Effector memory CD4-positive, alpha-beta T cell (primary cell): Measurements from ENCODE around the gene FOXI1.
"Not testable (repeated sequence)": the region's sequence is repeated elsewhere in the genome, so short reads cannot be mapped to it uniquely, and the experiment has no call there.

Experiments
- DNase-seq, 3 donors: peaks; one replicate each; pipeline ENCODE4 v3.0.0-alpha.2; 2020
- H3K27ac ChIP-seq: 2 replicates; pipeline ENCODE4 v1.7.0; 2013; ENCODE audit warnings: mild to moderate bottlenecking, low read length, moderate library complexity; ENCODE audit not compliant: insufficient read depth, poor library complexity, severe bottlenecking
- H3K27me3 ChIP-seq: replicated peaks from 2 replicates; pipeline ENCODE4 v1.7.0; 2013; ENCODE audit warnings: mild to moderate bottlenecking, low read length; ENCODE audit not compliant: insufficient read depth, control insufficient read depth, poor library complexity, severe bottlenecking
- H3K36me3 ChIP-seq: 2 replicates; pipeline ENCODE4 v1.7.0; 2013; ENCODE audit warnings: mild to moderate bottlenecking, low read length, moderate library complexity; ENCODE audit not compliant: control insufficient read depth, insufficient read depth
- H3K4me1 ChIP-seq: 2 replicates; pipeline ENCODE4 v1.7.0; 2013; ENCODE audit warnings: low read length, mild to moderate bottlenecking; ENCODE audit not compliant: control insufficient read depth, insufficient read depth, poor library complexity, severe bottlenecking
- H3K4me3 ChIP-seq: 2 replicates; pipeline ENCODE4 v1.7.0; 2013; ENCODE audit warnings: low read length, low read depth, mild to moderate bottlenecking; ENCODE audit not compliant: insufficient read depth, poor library complexity, severe bottlenecking
- H3K9me3 ChIP-seq: 2 replicates; pipeline ENCODE4 v1.7.0; 2013; ENCODE audit warnings: mild to moderate bottlenecking, low read length, moderate library complexity; ENCODE audit not compliant: control insufficient read depth

Gene FOXI1

DNA sequence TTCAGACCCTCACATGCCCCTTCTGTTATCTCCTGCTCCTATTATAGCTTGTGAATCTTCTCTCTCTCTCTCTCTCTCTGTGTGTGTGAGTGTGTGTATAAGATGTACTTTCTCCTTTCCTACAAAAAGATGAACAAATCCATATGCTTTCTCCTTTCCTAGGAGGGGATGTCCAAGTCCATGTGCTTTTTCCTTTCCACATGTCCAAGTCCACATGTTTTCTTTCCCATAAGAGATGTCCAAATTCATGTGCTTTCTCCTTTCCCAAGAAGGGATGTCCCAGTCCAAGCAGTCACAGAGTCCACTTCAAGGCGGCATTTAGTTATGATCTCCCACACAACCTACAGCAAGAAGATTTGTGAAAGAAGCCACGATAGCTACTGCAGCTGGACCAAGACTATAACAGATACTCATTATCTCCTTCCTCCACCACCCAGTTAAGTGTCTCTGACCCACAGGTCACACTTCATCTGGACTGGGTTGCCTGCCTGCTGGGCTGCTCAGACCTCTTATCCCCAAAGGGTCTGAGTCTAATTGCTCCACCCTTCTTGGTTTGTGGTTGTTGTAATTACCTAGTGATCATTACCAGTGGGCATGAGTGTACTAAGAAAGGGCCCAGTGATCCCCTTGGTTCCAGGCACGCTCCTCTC is 18.4 kb upstream of the FOXI1 start:
- DNase-seq = no peak
- Histone ChIP-seq H3K36me3 (peaks cover 24% of the 10 kb centered on the region), H3K9me3 (no peaks in the 10 kb centered on the region), H3K4me1 (no peaks in the 10 kb centered on the region), H3K27ac (no peak overlapping the region), H3K27me3 (no peaks in the 10 kb centered on the region), H3K4me3 (no peak overlapping the region)

DNA sequence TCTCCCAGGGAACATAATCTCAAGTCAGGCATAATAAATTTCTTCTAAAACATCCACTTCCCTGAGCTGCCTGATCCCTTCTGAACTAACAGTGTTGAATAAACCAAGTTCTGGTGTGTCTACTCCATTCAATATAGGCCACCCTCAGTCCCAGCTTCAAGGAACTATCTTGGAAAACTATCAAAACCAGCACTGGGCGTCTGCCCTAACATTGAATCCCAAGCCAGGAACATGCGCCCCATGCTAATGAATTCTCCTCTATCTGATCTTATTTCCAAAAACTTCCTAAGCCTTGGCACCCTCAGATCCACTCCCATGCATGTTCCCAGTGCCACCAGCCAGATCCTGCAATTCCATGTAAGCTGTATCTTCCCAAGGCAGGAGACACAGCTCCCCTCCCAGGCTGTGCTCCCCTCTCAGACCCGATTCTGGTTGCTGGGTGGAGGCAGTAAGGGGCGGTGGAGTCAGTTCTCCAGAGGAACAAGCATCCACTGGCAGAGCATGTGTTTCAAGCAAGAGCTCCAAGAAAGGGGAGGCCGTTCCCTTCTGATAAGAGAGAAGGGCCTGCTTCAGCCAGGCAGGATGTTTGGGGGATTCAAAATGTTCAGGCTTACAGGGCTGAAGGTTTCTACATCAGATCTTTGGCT is 13.1 kb upstream of the FOXI1 start:
- no peak for DNase-seq
- Histone ChIP-seq H3K27ac (no peak overlapping the region), H3K4me3 (no peak overlapping the region), H3K36me3 (no peaks in the 10 kb centered on the region), H3K27me3 (no peaks in the 10 kb centered on the region), H3K4me1 (no peaks in the 10 kb centered on the region), H3K9me3 (no peaks in the 10 kb centered on the region)

DNA sequence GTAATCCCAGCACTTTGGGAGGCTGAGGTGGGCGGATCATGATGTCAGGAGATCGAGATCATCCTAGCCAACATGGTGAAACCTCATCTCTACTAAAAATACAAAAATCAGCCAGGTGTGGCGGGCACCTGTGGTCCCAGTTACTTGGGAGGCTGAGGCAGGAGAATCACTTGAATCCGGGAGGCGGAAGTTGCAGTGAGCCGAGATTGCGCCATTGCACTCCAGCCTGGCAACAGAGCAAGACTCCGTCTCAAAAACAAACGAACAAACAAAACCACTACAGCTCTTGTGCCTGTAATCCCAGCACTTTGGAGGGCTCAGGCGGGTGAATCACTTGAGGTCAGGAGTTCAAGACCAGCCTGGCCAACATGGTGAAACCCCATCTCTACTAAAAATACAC is 11.4 kb upstream of the FOXI1 start:
- DNase-seq = not testable (repeated sequence)

DNA sequence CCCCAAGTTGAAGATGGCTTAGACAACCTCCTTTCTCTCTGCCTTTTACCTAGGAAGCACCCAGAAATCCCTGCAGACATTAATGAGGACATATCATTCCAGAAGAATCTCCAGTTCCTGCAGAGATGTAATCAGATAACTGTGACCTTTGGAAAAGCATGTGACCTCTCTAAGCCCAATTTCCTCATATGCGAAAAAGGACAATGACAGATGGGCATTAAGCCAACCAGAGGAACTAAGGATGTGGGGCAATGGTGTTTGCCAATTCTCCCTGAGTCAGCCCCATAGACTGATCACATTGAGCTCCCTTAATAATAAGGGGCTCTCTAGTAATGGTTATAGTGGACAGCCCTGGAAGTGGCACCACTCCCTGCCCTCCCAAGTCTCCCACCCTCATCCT is 10.1 kb upstream of the FOXI1 start:
- H3K27ac ChIP-seq = no peak overlapping the region
- peaks cover 4% of the 10 kb centered on the region for H3K9me3 ChIP-seq
- DNase-seq = no peak
- H3K4me1 ChIP-seq = no peaks in the 10 kb centered on the region
- H3K4me3 ChIP-seq = no peak overlapping the region
- no peaks in the 10 kb centered on the region for H3K36me3 ChIP-seq
- H3K27me3 ChIP-seq = no peaks in the 10 kb centered on the region

More for the DNA sequence above, 11.4 kb upstream of the FOXI1 start:
- H3K27me3 ChIP-seq, H3K4me1 ChIP-seq, H3K36me3 ChIP-seq, H3K4me3 ChIP-seq, H3K9me3 ChIP-seq, H3K27ac ChIP-seq: not testable (repeated sequence)

DNA sequence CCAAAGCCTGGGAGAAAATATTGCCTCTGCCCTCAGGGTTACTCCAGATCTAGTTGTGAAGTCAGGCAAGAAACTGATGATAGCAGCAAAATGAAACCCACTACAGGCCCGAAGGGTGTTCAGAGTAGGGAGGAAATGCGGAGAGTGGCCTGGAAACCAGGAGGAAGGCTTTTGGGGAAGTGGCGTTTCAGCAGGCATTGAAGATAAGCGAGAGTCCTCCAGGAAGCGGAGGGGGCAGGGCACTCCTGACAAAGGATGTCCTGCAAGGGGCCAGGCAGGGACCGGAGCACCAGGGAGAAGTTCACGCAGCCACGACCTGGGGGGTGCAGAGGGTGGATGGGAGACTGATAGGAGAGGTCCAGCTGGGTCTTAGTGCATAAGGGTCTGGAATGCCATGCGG is 7.8 kb upstream of the FOXI1 start:
- no peak for DNase-seq
- Histone ChIP-seq H3K4me1 (no peaks in the 10 kb centered on the region), H3K27me3 (no peaks in the 10 kb centered on the region), H3K27ac (no peak overlapping the region), H3K9me3 (peaks cover 4% of the 10 kb centered on the region), H3K36me3 (no peaks in the 10 kb centered on the region), H3K4me3 (no peak overlapping the region)

DNA sequence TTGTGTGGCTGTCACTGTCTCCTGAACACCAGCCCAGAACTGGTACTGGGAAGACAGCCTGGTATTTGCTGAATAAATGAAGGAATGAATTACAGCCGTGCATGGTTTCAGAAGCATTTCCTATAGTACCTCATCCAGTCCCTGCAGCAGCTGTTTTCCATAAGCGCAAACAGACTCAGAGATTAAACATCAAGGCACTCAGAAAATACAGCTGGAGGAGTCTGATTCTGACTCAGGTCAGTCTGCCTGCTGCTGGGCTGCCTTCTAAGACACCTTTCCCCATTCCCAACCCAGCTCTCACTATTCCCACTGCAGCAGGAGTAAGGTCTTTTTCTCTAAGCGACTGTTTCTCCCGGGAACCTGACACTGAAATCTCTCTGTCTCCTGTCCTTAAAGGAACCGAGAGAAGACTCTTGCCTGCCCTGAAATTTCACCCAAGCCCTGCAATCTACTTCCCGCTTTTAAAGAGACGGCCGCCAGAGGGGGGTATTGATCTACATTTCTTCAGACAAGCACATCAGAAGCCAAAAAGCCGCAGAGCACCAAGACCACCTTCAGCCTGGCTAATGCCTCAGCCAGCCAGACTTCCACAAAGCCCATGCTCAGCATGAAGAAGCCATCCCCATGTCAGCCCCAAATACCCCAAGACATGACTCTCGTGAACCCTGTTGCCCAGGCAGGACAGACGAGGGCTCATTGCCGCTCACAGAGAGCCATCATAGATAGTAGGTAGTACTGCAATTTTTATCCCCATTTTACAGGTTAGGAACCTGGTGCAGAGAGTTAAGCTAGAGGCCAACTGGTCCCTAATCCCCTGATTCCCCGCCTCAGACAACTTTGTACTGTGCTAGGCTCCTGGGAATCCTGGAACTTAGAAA is 5.4 kb upstream of the FOXI1 start:
- Histone ChIP-seq H3K36me3 (no peaks in the 10 kb centered on the region), H3K9me3 (peaks cover 4% of the 10 kb centered on the region), H3K27me3 (no peaks in the 10 kb centered on the region), H3K4me3 (no peak overlapping the region), H3K27ac (no peak overlapping the region), H3K4me1 (no peaks in the 10 kb centered on the region)
- DNase-seq = peak; percentile 15 to 53 (median 20)

DNA sequence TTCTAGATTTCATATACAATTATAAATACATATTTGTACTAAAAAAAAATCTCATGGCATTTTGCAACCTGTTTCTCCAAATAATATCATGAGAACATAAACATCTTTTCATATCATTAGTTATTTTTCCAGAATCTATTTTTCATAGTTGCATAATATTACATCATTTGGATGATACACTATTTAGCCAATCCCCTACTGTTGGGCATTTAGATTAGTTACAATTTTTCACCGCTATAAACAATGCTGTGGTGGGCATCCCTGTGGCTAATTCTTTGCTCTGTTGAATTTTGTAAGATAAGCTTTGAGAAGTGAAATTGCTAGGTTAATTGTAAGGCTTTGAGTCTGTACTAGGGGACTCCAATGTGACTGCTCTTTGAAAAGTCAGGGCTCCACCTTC is 2.2 kb upstream of the FOXI1 start:
- no peaks in the 10 kb centered on the region for H3K36me3 ChIP-seq
- peaks cover 4% of the 10 kb centered on the region for H3K9me3 ChIP-seq
- no peak overlapping the region for H3K27ac ChIP-seq
- H3K4me3 ChIP-seq = no peak overlapping the region
- H3K27me3 ChIP-seq = no peaks in the 10 kb centered on the region
- no peaks in the 10 kb centered on the region for H3K4me1 ChIP-seq
- no peak for DNase-seq

DNA sequence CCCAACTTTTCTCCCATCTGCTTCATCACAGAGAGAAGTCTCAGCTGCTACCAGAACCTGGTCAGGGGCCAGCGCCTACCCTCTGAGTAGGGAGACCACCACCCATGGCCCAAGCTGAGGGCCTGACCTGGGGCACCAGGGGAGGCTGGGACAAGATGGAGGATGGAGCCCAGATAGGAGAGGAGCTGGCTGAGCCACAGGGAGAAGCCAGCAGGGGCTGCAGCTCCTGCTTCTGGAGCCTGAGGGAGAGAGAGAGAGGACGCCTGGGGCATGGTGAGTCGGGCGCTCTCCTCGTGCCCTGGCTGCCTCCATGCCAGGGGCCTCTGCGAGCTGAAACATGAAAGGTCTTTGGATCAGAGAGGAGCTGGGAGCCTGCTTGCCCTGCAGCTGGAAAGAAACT is 1.4 kb upstream of the FOXI1 start:
- Histone ChIP-seq H3K4me3 (no peak overlapping the region), H3K9me3 (peaks cover under 1% of the 10 kb centered on the region)

DNA sequence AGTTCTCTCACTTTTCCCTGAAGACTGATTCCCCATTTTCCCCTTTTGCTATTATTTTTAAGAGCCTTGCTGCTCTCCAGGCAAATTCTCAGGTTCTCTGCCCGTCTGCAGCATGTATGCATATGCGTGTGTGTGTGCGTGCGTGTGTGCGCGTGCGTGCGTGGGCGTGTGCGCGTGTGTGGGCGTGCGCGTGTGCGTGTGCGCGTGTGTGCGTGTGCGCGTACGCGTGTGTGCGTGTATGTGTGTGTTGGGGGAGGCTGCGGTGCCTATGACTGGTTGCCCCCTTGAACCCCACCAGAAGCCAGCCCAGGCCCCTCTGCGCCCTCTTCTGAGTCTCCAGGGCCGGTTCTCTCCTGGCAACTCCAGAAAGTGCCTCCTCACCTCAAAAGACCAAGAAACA is 987 bp upstream of the FOXI1 start:
- Histone ChIP-seq H3K9me3 (no peaks in the 10 kb centered on the region), H3K27ac (no peak overlapping the region), H3K4me3 (no peak overlapping the region), H3K27me3 (no peaks in the 10 kb centered on the region), H3K36me3 (no peaks in the 10 kb centered on the region), H3K4me1 (no peaks in the 10 kb centered on the region)
- DNase-seq = no peak

More for the DNA sequence above, 1.4 kb upstream of the FOXI1 start:
- Histone ChIP-seq H3K36me3 (no peaks in the 10 kb centered on the region), H3K27ac (no peak overlapping the region), H3K4me1 (no peaks in the 10 kb centered on the region), H3K27me3 (no peaks in the 10 kb centered on the region)
- no peak for DNase-seq

DNA sequence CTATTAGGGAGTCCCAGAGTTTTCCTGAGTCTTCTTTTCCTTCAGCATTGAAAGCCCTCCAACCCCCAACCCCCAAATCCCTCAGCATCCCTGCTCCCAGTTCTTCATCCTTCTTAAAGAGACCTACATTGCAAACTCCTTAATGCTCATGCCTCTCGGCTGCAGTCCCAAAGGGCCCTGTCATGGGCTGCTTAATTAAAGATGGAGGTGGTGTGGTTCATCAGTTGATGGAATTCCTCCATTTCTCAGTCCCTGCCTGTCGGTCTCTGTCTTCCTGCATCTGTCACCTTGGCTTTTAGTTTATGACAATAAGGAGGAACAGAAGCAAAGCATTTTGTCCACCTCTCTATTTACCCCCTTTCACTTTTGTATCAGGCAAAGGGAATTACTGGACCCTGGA is 2.0 kb downstream of the FOXI1 start:
- no peaks in the 10 kb centered on the region for H3K36me3 ChIP-seq
- H3K4me1 ChIP-seq = no peaks in the 10 kb centered on the region
- no peak overlapping the region for H3K27ac ChIP-seq
- no peak for DNase-seq
- no peak overlapping the region for H3K4me3 ChIP-seq
- H3K27me3 ChIP-seq = no peaks in the 10 kb centered on the region
- no peaks in the 10 kb centered on the region for H3K9me3 ChIP-seq
